Liver (tissue), 9 donors: Measurements from ENCODE around the gene TSHR. TPM values are rescaled to one million over a fixed set of nuclear protein-coding genes. Genes with fewer than 3 reads are reported as not detected.

Experiments used
- DNase-seq: peaks from one replicate; pipeline ENCODE4 v3.0.0-alpha.2; 2017; ENCODE audit warnings: low spot score
- H3K27ac ChIP-seq, 2 donors: one replicate each; pipeline ENCODE4 v1.7.0; 2013; ENCODE audit warnings: inconsistent platforms in 2 of 2, low read length in 2 of 2, control low read depth in 1 of 2, low read depth in 1 of 2, mild to moderate bottlenecking in 1 of 2
- H3K27me3 ChIP-seq, 4 donors: one replicate each; pipeline versions ENCODE4 v1.6.1 to v1.7.0; 2013; ENCODE audit warnings: low read length in 3 of 4, inconsistent platforms in 1 of 4, mild to moderate bottlenecking in 1 of 4, moderate library complexity in 1 of 4; ENCODE audit not compliant: control insufficient read depth in 4 of 4, insufficient read depth in 4 of 4
- H3K36me3 ChIP-seq, 4 donors: one replicate each; pipeline versions ENCODE4 v1.6.1 to v1.7.0; 2013; ENCODE audit warnings: low read length in 3 of 4, mild to moderate bottlenecking in 3 of 4, low read depth in 1 of 4, moderate library complexity in 1 of 4; ENCODE audit not compliant: control insufficient read depth in 4 of 4, insufficient read depth in 3 of 4
- H3K4me1 ChIP-seq, 4 donors: one replicate each; pipeline versions ENCODE4 v1.6.1 to v1.7.0; 2013; ENCODE audit warnings: low read length in 3 of 4, mild to moderate bottlenecking in 3 of 4, moderate library complexity in 1 of 4; ENCODE audit not compliant: control insufficient read depth in 4 of 4, insufficient read depth in 4 of 4
- H3K4me3 ChIP-seq, 3 donors: one replicate each; pipeline versions ENCODE4 v1.6.1 to v1.7.0; 2013; ENCODE audit warnings: low read length in 3 of 3, control low read depth in 1 of 3, low read depth in 1 of 3, mild to moderate bottlenecking in 1 of 3
- H3K9ac ChIP-seq, 2 donors: one replicate each; pipeline ENCODE4 v1.7.0; 2013; ENCODE audit warnings: low read length in 2 of 2, mild to moderate bottlenecking in 2 of 2, moderate library complexity in 2 of 2, control low read depth in 1 of 2, low read depth in 1 of 2
- H3K9me3 ChIP-seq, 4 donors: one replicate each; pipeline versions ENCODE4 v1.6.1 to v1.7.0; 2013; ENCODE audit warnings: low read length in 3 of 4; ENCODE audit not compliant: control insufficient read depth in 4 of 4
- EGR1 ChIP-seq, 2 donors: IDR thresholded peaks; 2 replicates each; pipeline ENCODE4 v1.6.1; 2016 to 2018; ENCODE audit warnings: antibody characterized with exemption in 2 of 2, low read depth in 2 of 2
- FOXA1 ChIP-seq: IDR thresholded peaks from 2 replicates; pipeline ENCODE4 v1.6.1; 2016; ENCODE audit warnings: antibody characterized with exemption
- FOXA2 ChIP-seq: IDR thresholded peaks from 2 replicates; pipeline ENCODE4 v1.6.1; 2016; ENCODE audit warnings: antibody characterized with exemption
- GABPA ChIP-seq, 2 donors: IDR thresholded peaks in 1 of 2; conservative IDR thresholded peaks in 1 of 2; 2 replicates each; pipeline ENCODE4 v1.6.1; 2016; ENCODE audit warnings: antibody characterized with exemption in 2 of 2, mild to moderate bottlenecking in 1 of 2, moderate library complexity in 1 of 2
- HNF4A ChIP-seq, 2 donors: conservative IDR thresholded peaks; 2 replicates each; pipeline ENCODE4 v1.6.1; 2016; ENCODE audit warnings: antibody characterized with exemption in 2 of 2, mild to moderate bottlenecking in 2 of 2
- HNF4G ChIP-seq: IDR thresholded peaks from 2 replicates; pipeline ENCODE4 v1.6.1; 2016; ENCODE audit warnings: antibody characterized with exemption
- JUND ChIP-seq, 2 donors: IDR thresholded peaks; 2 replicates each; pipeline ENCODE4 v1.6.1; 2016; ENCODE audit warnings: antibody characterized with exemption in 2 of 2
- NR2F2 ChIP-seq: IDR thresholded peaks from 2 replicates; pipeline ENCODE4 v1.6.1; 2016; ENCODE audit warnings: antibody characterized with exemption
- RAD21 ChIP-seq, 2 donors: IDR thresholded peaks; 2 replicates each; pipeline ENCODE4 v1.6.1; 2016; ENCODE audit warnings: antibody characterized with exemption in 2 of 2, mild to moderate bottlenecking in 2 of 2
- RXRA ChIP-seq, 2 donors: IDR thresholded peaks; 2 replicates each; pipeline ENCODE4 v1.6.1; 2017 to 2018; ENCODE audit warnings: antibody characterized with exemption in 2 of 2, mild to moderate bottlenecking in 1 of 2
- SP1 ChIP-seq: IDR thresholded peaks from 2 replicates; pipeline ENCODE4 v1.6.1; 2018; ENCODE audit warnings: antibody characterized with exemption, mild to moderate bottlenecking
- TAF1 ChIP-seq: conservative IDR thresholded peaks from 2 replicates; pipeline ENCODE4 v1.6.1; 2016; ENCODE audit warnings: antibody characterized with exemption, mild to moderate bottlenecking
- YY1 ChIP-seq: IDR thresholded peaks from 2 replicates; pipeline ENCODE4 v1.6.1; 2016; ENCODE audit warnings: antibody characterized with exemption, mild to moderate bottlenecking
- WGBS: extraction: QIAGEN DNeasy Blood & Tissue Kit; methylation state at CpG from one replicate; pipeline ENCODE4 v1.1.7; 2013; 5-methylcytosine and 5-hydroxymethylcytosine counted together
- polyA plus RNA-seq, 2 donors: library from polyadenylated mRNA; stranded (reverse) in 1 of 2; unstranded in 1 of 2; fragments of 200-250 nt in 1 of 2; fragments of >200 nt in 1 of 2; fragmentation: Nextera tagmentation in 1 of 2; extraction: Ambion mirVana in 1 of 2; gene quantifications; one replicate each; pipeline versions ENCODE4 v1.2.1 to v1.2.3, GENCODE V29; 2013 to 2015
- total RNA-seq, 2 donors: library from RNA; depleted of rRNA; stranded (reverse); fragments of >200 nt; gene quantifications; one replicate each; pipeline ENCODE4 v1.2.3, GENCODE V29; 2014
- TF ChIP-seq, protein P1 (sequence below): IDR thresholded peaks from 2 replicates; pipeline ENCODE4 v1.6.1; 2016; ENCODE audit warnings: antibody characterized with exemption
- TF ChIP-seq, protein P2 (sequence below): IDR thresholded peaks from 2 replicates; pipeline ENCODE4 v1.6.1; 2016; ENCODE audit warnings: antibody characterized with exemption
- TF ChIP-seq, protein P3 (sequence below): fragments of 150-350 bp; IDR thresholded peaks from 2 replicates; pipeline ENCODE4 v1.5.1; 2017; ENCODE audit warnings: improper control_type of control experiment, low read depth, low read length; ENCODE audit not compliant: missing input control
- TF ChIP-seq, protein P4 (sequence below): IDR thresholded peaks from 2 replicates; pipeline ENCODE4 v1.6.1; 2016; ENCODE audit warnings: antibody characterized with exemption
- TF ChIP-seq, protein P5 (sequence below): IDR thresholded peaks from 2 replicates; pipeline ENCODE4 v1.6.1; 2016; ENCODE audit warnings: antibody characterized with exemption, mild to moderate bottlenecking
- donor health status: healthy.
- donor health status: healthy.
- donor health status: healthy.
- donor health status: healthy.
- donor health status: healthy.

Gene TSHR
- total and polyA plus RNA-seq, 4 donors: 0.08 to 3.2 TPM; not detected in 2

DNA sequence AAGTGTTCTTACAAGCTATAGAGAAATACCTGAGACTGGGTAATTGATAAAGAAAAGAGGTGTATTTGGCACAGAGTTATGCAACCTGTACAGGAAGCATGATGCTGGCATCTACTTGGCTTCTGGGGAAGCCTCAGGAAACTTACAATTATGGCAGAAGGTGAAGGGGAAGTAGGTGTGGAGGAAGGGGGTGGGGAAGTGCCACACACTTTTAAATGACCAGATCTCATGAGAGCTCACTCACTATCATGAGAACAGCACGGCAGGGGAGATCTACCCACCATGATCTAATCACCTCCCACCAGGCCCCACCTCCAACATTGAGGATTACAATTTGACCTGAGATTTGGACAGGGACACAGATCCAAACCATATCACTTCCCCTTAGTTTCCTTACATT lies 32.8 kb downstream of the TSHR start:
- H3K27me3 ChIP-seq: no peaks in the 10 kb centered on the region
- TF ChIP-seq, protein P1, sequence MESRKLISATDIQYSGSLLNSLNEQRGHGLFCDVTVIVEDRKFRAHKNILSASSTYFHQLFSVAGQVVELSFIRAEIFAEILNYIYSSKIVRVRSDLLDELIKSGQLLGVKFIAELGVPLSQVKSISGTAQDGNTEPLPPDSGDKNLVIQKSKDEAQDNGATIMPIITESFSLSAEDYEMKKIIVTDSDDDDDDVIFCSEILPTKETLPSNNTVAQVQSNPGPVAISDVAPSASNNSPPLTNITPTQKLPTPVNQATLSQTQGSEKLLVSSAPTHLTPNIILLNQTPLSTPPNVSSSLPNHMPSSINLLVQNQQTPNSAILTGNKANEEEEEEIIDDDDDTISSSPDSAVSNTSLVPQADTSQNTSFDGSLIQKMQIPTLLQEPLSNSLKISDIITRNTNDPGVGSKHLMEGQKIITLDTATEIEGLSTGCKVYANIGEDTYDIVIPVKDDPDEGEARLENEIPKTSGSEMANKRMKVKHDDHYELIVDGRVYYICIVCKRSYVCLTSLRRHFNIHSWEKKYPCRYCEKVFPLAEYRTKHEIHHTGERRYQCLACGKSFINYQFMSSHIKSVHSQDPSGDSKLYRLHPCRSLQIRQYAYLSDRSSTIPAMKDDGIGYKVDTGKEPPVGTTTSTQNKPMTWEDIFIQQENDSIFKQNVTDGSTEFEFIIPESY: no peak
- no peak for TF ChIP-seq JUND (IDR thresholded peaks at IDR 0.05)
- no peak for TF ChIP-seq GABPA (IDR thresholded peaks at IDR 0.05 in 1 of 2, conservative IDR thresholded peaks at IDR 0.05 in 1 of 2)
- no peak for TF ChIP-seq SP1
- no peak for TF ChIP-seq NR2F2
- TF ChIP-seq, protein P2, sequence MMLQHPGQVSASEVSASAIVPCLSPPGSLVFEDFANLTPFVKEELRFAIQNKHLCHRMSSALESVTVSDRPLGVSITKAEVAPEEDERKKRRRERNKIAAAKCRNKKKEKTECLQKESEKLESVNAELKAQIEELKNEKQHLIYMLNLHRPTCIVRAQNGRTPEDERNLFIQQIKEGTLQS: no peak
- TF ChIP-seq FOXA2: no peak
- no peak for TF ChIP-seq YY1
- TF ChIP-seq HNF4A (conservative IDR thresholded peaks at IDR 0.05): no peak
- TF ChIP-seq, protein P3, sequence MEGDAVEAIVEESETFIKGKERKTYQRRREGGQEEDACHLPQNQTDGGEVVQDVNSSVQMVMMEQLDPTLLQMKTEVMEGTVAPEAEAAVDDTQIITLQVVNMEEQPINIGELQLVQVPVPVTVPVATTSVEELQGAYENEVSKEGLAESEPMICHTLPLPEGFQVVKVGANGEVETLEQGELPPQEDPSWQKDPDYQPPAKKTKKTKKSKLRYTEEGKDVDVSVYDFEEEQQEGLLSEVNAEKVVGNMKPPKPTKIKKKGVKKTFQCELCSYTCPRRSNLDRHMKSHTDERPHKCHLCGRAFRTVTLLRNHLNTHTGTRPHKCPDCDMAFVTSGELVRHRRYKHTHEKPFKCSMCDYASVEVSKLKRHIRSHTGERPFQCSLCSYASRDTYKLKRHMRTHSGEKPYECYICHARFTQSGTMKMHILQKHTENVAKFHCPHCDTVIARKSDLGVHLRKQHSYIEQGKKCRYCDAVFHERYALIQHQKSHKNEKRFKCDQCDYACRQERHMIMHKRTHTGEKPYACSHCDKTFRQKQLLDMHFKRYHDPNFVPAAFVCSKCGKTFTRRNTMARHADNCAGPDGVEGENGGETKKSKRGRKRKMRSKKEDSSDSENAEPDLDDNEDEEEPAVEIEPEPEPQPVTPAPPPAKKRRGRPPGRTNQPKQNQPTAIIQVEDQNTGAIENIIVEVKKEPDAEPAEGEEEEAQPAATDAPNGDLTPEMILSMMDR: no peak
- no peak for TF ChIP-seq EGR1 (IDR thresholded peaks at IDR 0.05; ENCODE audit: low read depth in 2 of 2)
- TF ChIP-seq RAD21 (IDR thresholded peaks at IDR 0.05): no peak
- no peak for TF ChIP-seq TAF1
- no peak for TF ChIP-seq FOXA1
- 60% methylated on average over 1 of the region's 1 CpG for WGBS
- H3K36me3 ChIP-seq: no peaks in the 10 kb centered on the region
- no peak overlapping the region for H3K9ac ChIP-seq
- H3K9me3 ChIP-seq: no peaks in the 10 kb centered on the region
- no peak for DNase-seq
- no peak overlapping the region for H3K27ac ChIP-seq
- no peak overlapping the region for H3K4me3 ChIP-seq
- H3K4me1 ChIP-seq: peaks cover 3 to 17% (median 11%) of the 10 kb centered on the region in 4 donors

DNA sequence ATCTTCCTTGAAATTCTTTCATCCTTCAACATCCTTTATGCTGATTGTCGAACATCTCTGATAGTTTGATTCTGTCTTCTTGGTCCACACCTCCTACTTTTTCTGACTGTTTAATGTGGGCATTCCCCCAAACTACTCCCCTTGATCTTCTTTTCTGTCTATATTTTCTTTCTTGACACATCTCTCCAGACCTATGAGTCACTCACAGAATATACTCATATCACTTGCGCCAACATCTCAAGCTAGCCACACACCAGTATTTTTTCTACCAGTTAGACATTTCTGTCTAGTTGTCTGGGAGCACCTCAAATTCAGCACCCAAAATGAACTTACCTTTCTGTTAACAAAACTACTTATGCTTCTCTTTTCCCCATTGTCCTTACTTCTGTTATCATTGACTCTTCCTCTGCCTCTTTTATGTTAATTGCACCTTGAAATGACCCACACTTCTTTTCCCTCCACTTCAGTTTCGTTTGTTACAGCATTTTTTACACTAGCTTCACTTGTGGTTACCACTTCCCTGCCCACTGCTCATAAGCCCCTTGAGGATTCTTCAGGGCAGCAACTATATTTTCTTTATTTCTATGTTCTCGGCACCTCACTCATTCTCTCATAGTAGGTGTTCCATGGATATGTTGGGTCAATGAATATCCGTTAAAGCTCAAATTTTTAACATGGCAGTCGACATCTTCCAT lies 33.5 kb downstream of the TSHR start:
- no peak for DNase-seq
- WGBS: 84% methylated on average over 6 of the region's 6 CpGs
- H3K4me3 ChIP-seq: no peak overlapping the region
- H3K4me1 ChIP-seq: peaks cover 3 to 17% (median 11%) of the 10 kb centered on the region in 4 donors
- no peak overlapping the region for H3K27ac ChIP-seq
- H3K27me3 ChIP-seq: no peaks in the 10 kb centered on the region
- H3K9ac ChIP-seq: no peak overlapping the region
- no peaks in the 10 kb centered on the region for H3K9me3 ChIP-seq
- no peaks in the 10 kb centered on the region for H3K36me3 ChIP-seq
- TF ChIP-seq, protein P1: no peak
- TF ChIP-seq FOXA2 (no peak), EGR1 (IDR thresholded peaks at IDR 0.05; ENCODE audit: low read depth in 2 of 2) (no peak), JUND (IDR thresholded peaks at IDR 0.05) (no peak), RXRA (IDR thresholded peaks at IDR 0.05) (no peak), HNF4G (no peak), GABPA (IDR thresholded peaks at IDR 0.05 in 1 of 2, conservative IDR thresholded peaks at IDR 0.05 in 1 of 2) (no peak), NR2F2 (no peak), YY1 (no peak), TAF1 (no peak), HNF4A (conservative IDR thresholded peaks at IDR 0.05) (no peak), FOXA1 (no peak), SP1 (no peak), RAD21 (IDR thresholded peaks at IDR 0.05) (no peak)
- TF ChIP-seq, protein P4, sequence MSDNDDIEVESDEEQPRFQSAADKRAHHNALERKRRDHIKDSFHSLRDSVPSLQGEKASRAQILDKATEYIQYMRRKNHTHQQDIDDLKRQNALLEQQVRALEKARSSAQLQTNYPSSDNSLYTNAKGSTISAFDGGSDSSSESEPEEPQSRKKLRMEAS: no peak
- TF ChIP-seq, protein P5, sequence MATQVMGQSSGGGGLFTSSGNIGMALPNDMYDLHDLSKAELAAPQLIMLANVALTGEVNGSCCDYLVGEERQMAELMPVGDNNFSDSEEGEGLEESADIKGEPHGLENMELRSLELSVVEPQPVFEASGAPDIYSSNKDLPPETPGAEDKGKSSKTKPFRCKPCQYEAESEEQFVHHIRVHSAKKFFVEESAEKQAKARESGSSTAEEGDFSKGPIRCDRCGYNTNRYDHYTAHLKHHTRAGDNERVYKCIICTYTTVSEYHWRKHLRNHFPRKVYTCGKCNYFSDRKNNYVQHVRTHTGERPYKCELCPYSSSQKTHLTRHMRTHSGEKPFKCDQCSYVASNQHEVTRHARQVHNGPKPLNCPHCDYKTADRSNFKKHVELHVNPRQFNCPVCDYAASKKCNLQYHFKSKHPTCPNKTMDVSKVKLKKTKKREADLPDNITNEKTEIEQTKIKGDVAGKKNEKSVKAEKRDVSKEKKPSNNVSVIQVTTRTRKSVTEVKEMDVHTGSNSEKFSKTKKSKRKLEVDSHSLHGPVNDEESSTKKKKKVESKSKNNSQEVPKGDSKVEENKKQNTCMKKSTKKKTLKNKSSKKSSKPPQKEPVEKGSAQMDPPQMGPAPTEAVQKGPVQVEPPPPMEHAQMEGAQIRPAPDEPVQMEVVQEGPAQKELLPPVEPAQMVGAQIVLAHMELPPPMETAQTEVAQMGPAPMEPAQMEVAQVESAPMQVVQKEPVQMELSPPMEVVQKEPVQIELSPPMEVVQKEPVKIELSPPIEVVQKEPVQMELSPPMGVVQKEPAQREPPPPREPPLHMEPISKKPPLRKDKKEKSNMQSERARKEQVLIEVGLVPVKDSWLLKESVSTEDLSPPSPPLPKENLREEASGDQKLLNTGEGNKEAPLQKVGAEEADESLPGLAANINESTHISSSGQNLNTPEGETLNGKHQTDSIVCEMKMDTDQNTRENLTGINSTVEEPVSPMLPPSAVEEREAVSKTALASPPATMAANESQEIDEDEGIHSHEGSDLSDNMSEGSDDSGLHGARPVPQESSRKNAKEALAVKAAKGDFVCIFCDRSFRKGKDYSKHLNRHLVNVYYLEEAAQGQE: no peak
- TF ChIP-seq, protein P2: no peak
